Esophagus muscularis mucosa (tissue), 4 donors: ENCODE results near the gene CALML3. TPM values are rescaled to one million over a fixed set of nuclear protein-coding genes. Genes with fewer than 3 reads are reported as not detected.

Experiments used
- DNase-seq: peaks from one replicate; pipeline ENCODE4 v3.0.0-alpha.2; 2017; ENCODE audit errors: extremely low spot score
- H3K27ac ChIP-seq, 4 donors: fragments of 200-600 bp; sonication (generic); replicated peaks in 1 of 4; 1 replicate in 3 of 4; 2 replicates in 1 of 4; pipeline ENCODE4 v1.5.1; 2016 to 2019; ENCODE audit warnings: mild to moderate bottlenecking in 1 of 4
- H3K27me3 ChIP-seq, 4 donors: fragments of 200-600 bp; sonication (generic); one replicate each; pipeline versions ENCODE4 v1.5.1 to v1.6.0; 2016 to 2019
- H3K36me3 ChIP-seq, 4 donors: fragments of 200-600 bp; sonication (generic); one replicate each; pipeline ENCODE4 v1.5.1; 2016 to 2019
- H3K4me1 ChIP-seq, 4 donors: fragments of 200-600 bp; sonication (generic); one replicate each; pipeline ENCODE4 v1.5.1; 2016 to 2019
- H3K4me3 ChIP-seq, 4 donors: fragments of 200-600 bp; sonication (generic); 1 replicate in 2 of 4; 2 replicates in 2 of 4; pipeline ENCODE4 v1.5.1; 2016 to 2019; ENCODE audit warnings: mild to moderate bottlenecking in 4 of 4, moderate library complexity in 1 of 4
- H3K9me3 ChIP-seq, 4 donors: fragments of 200-600 bp; sonication (generic); 1 replicate in 3 of 4; 2 replicates in 1 of 4; pipeline ENCODE4 v1.5.1; 2016 to 2019
- CTCF ChIP-seq, 3 experiments: fragments of 200-600 bp in 2 of 3; fragments of 450-650 bp in 1 of 3; sonication (generic) in 2 of 3; IDR thresholded peaks; one replicate each; pipeline ENCODE4 v1.5.1; 2017 to 2019; ENCODE audit warnings: antibody characterized with exemption in 3 of 3, mild to moderate bottlenecking in 2 of 3, moderate library complexity in 1 of 3
- EP300 ChIP-seq: sonication (generic); formaldehyde crosslinking; IDR thresholded peaks from one replicate; pipeline ENCODE4 v1.6.1; 2017; ENCODE audit warnings: antibody characterized with exemption
- POLR2A ChIP-seq: fragments of 450-650 bp; IDR thresholded peaks from one replicate; pipeline ENCODE4 v1.6.1; 2017; ENCODE audit warnings: antibody characterized with exemption, moderate library complexity, mild to moderate bottlenecking, low read depth
- POLR2AphosphoS5 ChIP-seq, 2 donors: sonication (generic); formaldehyde crosslinking; IDR thresholded peaks; one replicate each; pipeline ENCODE4 v1.6.1; 2017; ENCODE audit warnings: antibody characterized with exemption in 2 of 2
- WGBS: methylation state at CpG from one replicate; pipeline ENCODE4 v1.1.5; 2018; 5-methylcytosine and 5-hydroxymethylcytosine counted together
- intact Hi-C: fragments of 100-400 bp; cut with DNase I; formaldehyde crosslinking; loops from one replicate; pipeline ENCODE4 v1.15.1; 2023
- total RNA-seq, 4 donors: library from RNA; depleted of rRNA; stranded (reverse); fragments of >200 nt; gene quantifications; one replicate each; pipeline versions ENCODE4 v1.1.0 to v1.2.1, GENCODE V29; 2016

The CALML3 gene
- total RNA-seq, 4 donors from 2014 or later, result not detected

GRCh38 chr10:5563991-5564536, 39.3 kb downstream of the CALML3 start:
- Histone ChIP-seq H3K9me3 (no peaks in the 10 kb centered on the region), H3K4me1 (peaks cover 0 to 41% (median 32%) of the 10 kb centered on the region in 4 donors), H3K4me3 (no peak overlapping the region), H3K27ac (peak overlapping the region in 1 of 4 donors; percentile 43), H3K36me3 (no peaks in the 10 kb centered on the region), H3K27me3 (no peaks in the 10 kb centered on the region)
- TF ChIP-seq EP300, result no peak
- TF ChIP-seq CTCF (IDR thresholded peaks at IDR 0.05), result no peak
- TF ChIP-seq POLR2A, result no peak
- no peak for TF ChIP-seq POLR2AphosphoS5 (IDR thresholded peaks at IDR 0.05)
- no peak for DNase-seq
- 84% methylated on average over 17 of the region's 18 CpGs for WGBS
- intact Hi-C loops, result no loop called here

- Histone ChIP-seq H3K9me3 (no peaks in the 10 kb centered on the region), H3K4me3 (no peak overlapping the region), H3K36me3 (no peaks in the 10 kb centered on the region), H3K27me3 (no peaks in the 10 kb centered on the region), H3K4me1 (peaks cover 0 to 36% (median 31%) of the 10 kb centered on the region in 4 donors), H3K27ac (no peak overlapping the region)
- 85% methylated on average over 17 of the region's 17 CpGs for WGBS
- intact Hi-C loops, result no loop called here
- no peak for TF ChIP-seq EP300
- no peak for DNase-seq
Observed at GRCh38 chr10:5564537-5565204, 39.9 kb downstream of the CALML3 start.

- Histone ChIP-seq H3K4me1 (peaks cover 0 to 33% (median 29%) of the 10 kb centered on the region in 4 donors), H3K9me3 (no peaks in the 10 kb centered on the region), H3K27me3 (no peaks in the 10 kb centered on the region), H3K4me3 (no peak overlapping the region), H3K36me3 (no peaks in the 10 kb centered on the region), H3K27ac (no peak overlapping the region)
- intact Hi-C loops, result no loop called here
- no peak for DNase-seq
- 96% methylated on average over 8 of the region's 8 CpGs for WGBS
- TF ChIP-seq POLR2A (no peak), EP300 (no peak), CTCF (IDR thresholded peaks at IDR 0.05) (no peak), POLR2AphosphoS5 (IDR thresholded peaks at IDR 0.05) (no peak)
Observed at GRCh38 chr10:5565205-5565545, 40.4 kb downstream of the CALML3 start.

GRCh38 chr10:5565671-5566581, 41.2 kb downstream of the CALML3 start:
- no peak for DNase-seq

More at GRCh38 chr10:5565671-5566581, 41.2 kb downstream of the CALML3 start:
- intact Hi-C loops, result no loop called here
- 86% methylated on average over 23 of the region's 23 CpGs for WGBS
- Histone ChIP-seq H3K9me3 (no peaks in the 10 kb centered on the region), H3K27ac (no peak overlapping the region), H3K36me3 (no peaks in the 10 kb centered on the region), H3K4me1 (peaks cover 0 to 28% (median 23%) of the 10 kb centered on the region in 4 donors), H3K4me3 (no peak overlapping the region), H3K27me3 (no peaks in the 10 kb centered on the region)
- no peak for TF ChIP-seq POLR2A
- no peak for TF ChIP-seq CTCF (IDR thresholded peaks at IDR 0.05)
- no peak for TF ChIP-seq EP300
- no peak for TF ChIP-seq POLR2AphosphoS5 (IDR thresholded peaks at IDR 0.05)
